ENCODE data around the gene CD320.
A peak's percentile ranks its signal among the peaks of the same experiment; 100 is the strongest.
"Not testable (repeated sequence)": the region's sequence is repeated elsewhere in the genome, so short reads cannot be mapped to it uniquely, and the experiment has no call there.

The CD320 gene

DNA sequence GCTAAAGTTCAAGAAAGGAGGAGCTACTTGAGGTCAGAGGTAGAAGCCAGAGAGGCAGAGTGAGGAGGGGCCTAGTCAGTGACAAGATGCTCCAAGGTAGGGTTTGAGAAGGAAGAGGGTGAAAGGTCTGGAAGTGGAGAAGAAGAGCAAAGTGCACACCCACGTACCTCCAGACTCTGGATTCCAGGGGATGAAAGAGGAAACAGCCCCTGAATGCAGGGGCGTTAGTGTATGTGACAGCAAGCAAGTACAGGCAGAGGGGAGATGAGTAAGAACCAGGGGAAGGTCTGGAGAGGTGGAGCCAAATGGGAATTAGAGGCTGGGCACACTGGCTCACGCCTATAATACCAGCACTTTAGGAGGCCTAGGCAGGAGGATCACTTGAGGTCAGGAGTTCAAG is 21.8 kb upstream of the CD320 start:
- Histone ChIP-seq H3K9ac (ENCODE audit: low read length) (no peak overlapping the region), H3K36me3 (ENCODE audit: insufficient read depth, low read length) (no peaks in the 10 kb centered on the region), H3K27me3 (ENCODE audit: control insufficient read depth in 1 of 2, insufficient read depth in 2 of 2, low read length in 2 of 2) (peaks cover 11 to 19% of the 10 kb centered on the region in 2 donors), H3K4me3 (ENCODE audit: low read depth in 1 of 2, low read length in 2 of 2) (no peak overlapping the region), H3K4me1 (ENCODE audit: insufficient read depth, low read length) (no peaks in the 10 kb centered on the region), H3K27ac (ENCODE audit: low read depth, low read length) (no peak overlapping the region), H3K9me3 (ENCODE audit: low read length) (no peaks in the 10 kb centered on the region)

DNA sequence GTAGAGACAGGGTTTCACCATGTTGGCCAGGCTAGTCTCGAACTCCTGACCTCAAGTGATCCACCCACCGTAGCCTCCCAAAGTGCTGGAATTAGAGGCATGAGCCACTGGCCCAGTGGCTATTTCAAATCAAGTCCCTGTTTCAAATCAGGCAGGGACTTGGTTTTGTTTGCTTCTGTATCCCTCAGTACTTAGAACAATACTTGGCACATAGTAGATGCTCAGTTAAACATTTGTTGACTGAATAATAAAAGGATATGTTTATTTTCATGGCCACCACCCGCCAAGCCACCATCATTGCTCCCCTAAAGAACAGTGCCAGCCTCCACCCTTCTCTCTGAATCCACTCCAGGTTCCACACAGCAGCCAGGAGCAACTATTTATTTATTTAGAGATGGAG is 17.3 kb upstream of the CD320 start:
- no peak overlapping the region for H3K9ac ChIP-seq (ENCODE audit: low read length)
- no peak overlapping the region for H3K27ac ChIP-seq (ENCODE audit: low read depth, low read length)
- H3K36me3 ChIP-seq (ENCODE audit: insufficient read depth, low read length): peaks cover 21% of the 10 kb centered on the region
- no peak overlapping the region for H3K4me3 ChIP-seq (ENCODE audit: low read depth in 1 of 2, low read length in 2 of 2)
- no peaks in the 10 kb centered on the region for H3K9me3 ChIP-seq (ENCODE audit: low read length)
- H3K4me1 ChIP-seq (ENCODE audit: insufficient read depth, low read length): peaks cover 23% of the 10 kb centered on the region
- H3K27me3 ChIP-seq (ENCODE audit: control insufficient read depth in 1 of 2, insufficient read depth in 2 of 2, low read length in 2 of 2): no peaks in the 10 kb centered on the region

DNA sequence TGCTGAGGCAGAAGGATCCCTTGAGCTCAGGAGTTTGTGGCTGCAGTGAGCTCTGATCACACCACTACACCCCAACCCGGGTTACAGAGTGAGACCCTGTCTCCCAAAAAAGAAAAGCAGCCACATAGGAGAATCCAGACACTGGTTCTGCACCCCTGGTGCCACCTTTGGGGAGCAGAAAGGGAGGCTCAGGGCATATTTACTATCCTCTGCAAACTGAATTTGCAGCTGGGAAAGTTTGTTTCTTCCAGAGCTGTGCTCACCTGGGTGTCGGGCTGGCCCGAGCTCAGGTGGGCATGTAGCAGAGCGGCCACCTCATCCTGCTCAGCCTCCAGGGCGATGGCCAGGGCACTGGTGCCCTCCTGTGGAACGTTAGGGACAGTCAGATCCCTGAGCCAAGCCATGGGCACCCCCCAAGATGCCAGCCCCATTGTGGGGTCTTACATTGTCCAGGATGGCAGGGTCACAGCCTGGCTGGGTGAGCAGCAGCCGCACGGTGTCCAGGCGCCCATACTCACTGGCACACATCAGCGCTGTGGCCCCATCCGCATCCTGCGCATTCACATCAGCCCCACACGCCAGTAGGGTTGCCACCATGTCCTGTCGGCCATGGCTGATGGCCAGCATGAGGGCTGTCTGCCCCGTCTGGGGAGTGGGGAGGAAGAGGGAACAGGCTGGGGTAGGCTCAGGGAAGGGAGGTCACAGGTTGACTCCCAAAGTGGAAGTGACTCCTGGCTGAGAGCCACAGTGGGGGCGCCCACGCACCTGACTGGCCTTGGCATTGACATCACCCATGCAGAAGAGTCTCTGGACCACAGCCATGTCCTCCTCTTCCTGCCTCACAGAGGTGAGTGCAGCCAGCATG is 16.3 kb upstream of the CD320 start:
- Histone ChIP-seq H3K36me3 (ENCODE audit: insufficient read depth, low read length) (peaks cover 21% of the 10 kb centered on the region), H3K27ac (ENCODE audit: low read depth, low read length) (no peak overlapping the region), H3K9me3 (ENCODE audit: low read length) (no peaks in the 10 kb centered on the region), H3K27me3 (ENCODE audit: control insufficient read depth in 1 of 2, insufficient read depth in 2 of 2, low read length in 2 of 2) (no peaks in the 10 kb centered on the region), H3K4me3 (ENCODE audit: low read depth in 1 of 2, low read length in 2 of 2) (no peak overlapping the region), H3K4me1 (ENCODE audit: insufficient read depth, low read length) (peaks cover 31% of the 10 kb centered on the region), H3K9ac (ENCODE audit: low read length) (no peak overlapping the region)

DNA sequence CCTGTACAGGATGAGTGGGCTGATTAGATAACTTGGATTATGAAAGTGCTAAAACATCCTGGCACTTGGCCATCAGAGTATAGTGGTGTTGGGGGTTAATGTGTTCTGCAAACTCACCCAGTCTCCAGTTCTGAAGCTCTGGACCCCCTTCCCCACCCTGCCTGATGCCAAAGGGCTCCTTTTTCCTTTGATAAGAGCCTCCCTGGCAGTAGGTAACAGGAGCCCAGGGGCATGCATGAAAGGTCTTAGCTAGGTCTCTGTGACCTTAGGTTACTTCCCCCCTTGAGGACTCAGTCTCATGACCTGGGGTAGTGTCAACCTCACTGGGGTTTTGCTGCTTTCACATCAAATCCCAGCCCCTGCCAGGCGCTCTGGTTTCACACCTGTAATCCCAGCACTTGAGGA is 15.6 kb upstream of the CD320 start:
- no peaks in the 10 kb centered on the region for H3K9me3 ChIP-seq (ENCODE audit: low read length)
- no peak overlapping the region for H3K4me3 ChIP-seq (ENCODE audit: low read depth in 1 of 2, low read length in 2 of 2)
- H3K36me3 ChIP-seq (ENCODE audit: insufficient read depth, low read length): peaks cover 21% of the 10 kb centered on the region
- H3K27ac ChIP-seq (ENCODE audit: low read depth, low read length): no peak overlapping the region
- peaks cover 31% of the 10 kb centered on the region for H3K4me1 ChIP-seq (ENCODE audit: insufficient read depth, low read length)
- no peaks in the 10 kb centered on the region for H3K27me3 ChIP-seq (ENCODE audit: control insufficient read depth in 1 of 2, insufficient read depth in 2 of 2, low read length in 2 of 2)
- no peak overlapping the region for H3K9ac ChIP-seq (ENCODE audit: low read length)

DNA sequence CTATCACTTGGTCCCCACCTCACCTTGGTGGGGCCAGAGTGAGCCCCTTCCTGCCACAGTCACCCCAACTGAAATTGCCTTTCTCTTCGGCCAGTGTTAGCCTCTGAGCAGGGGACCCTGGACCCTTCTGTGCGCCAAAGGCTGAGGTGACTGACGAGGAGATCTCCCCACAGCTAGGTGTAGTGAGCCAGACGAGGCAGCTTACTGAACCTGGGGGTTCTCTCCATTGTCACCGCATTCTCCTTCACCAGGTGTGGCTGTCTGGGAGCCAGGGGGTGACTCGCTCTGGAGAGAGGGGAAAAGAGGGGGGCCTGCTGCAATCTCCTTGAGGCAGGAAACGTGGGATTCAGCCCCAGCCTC is 14.5 kb upstream of the CD320 start:
- peaks cover 21% of the 10 kb centered on the region for H3K36me3 ChIP-seq (ENCODE audit: insufficient read depth, low read length)
- H3K4me1 ChIP-seq (ENCODE audit: insufficient read depth, low read length): peaks cover 31% of the 10 kb centered on the region
- H3K4me3 ChIP-seq (ENCODE audit: low read depth in 1 of 2, low read length in 2 of 2): peak overlapping the region in 1 of 2 donors; percentile 99
- H3K9me3 ChIP-seq (ENCODE audit: low read length): no peaks in the 10 kb centered on the region
- peak overlapping the region; percentile 91 for H3K9ac ChIP-seq (ENCODE audit: low read length)
- H3K27me3 ChIP-seq (ENCODE audit: control insufficient read depth in 1 of 2, insufficient read depth in 2 of 2, low read length in 2 of 2): no peaks in the 10 kb centered on the region
- H3K27ac ChIP-seq (ENCODE audit: low read depth, low read length): no peak overlapping the region

DNA sequence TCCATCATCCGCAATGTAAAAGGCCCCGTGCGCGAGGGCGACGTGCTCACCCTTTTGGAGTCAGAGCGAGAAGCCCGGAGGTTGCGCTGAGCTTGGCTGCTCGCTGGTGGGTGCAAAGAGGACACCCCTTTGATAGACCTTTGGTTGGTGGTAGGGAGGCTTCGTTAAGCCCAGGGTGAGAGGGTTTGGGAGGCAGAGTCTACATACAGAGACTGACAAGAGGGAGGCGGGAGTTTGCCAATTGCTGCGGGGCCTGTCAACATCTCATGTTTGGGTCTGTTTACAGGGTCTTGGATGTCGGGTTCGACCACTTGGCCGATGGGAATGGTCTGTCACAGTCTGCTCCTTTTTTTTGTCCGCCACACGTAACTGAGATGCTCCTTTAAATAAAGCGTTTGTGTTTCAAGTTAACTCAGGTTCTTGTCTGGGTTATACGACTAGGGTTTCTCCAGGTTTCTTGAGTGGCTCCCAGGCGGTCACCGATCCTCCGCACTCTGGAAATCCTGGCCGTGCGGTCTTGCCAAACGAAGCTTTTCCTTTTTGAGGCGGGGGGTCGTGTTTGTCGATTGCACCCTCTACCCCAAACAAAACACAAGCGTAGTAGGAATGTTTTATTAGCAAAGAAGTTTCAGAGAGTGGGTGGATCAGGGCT is 14.0 kb upstream of the CD320 start:
- Histone ChIP-seq H3K9me3 (ENCODE audit: low read length) (no peaks in the 10 kb centered on the region), H3K27me3 (ENCODE audit: control insufficient read depth in 1 of 2, insufficient read depth in 2 of 2, low read length in 2 of 2) (no peaks in the 10 kb centered on the region), H3K9ac (ENCODE audit: low read length) (peak overlapping the region; percentile 91), H3K4me3 (ENCODE audit: low read depth in 1 of 2, low read length in 2 of 2) (peak overlapping the region; percentile 88 to 99), H3K27ac (ENCODE audit: low read depth, low read length) (peak overlapping the region; percentile 99), H3K4me1 (ENCODE audit: insufficient read depth, low read length) (peaks cover 31% of the 10 kb centered on the region), H3K36me3 (ENCODE audit: insufficient read depth, low read length) (peaks cover 25% of the 10 kb centered on the region)

DNA sequence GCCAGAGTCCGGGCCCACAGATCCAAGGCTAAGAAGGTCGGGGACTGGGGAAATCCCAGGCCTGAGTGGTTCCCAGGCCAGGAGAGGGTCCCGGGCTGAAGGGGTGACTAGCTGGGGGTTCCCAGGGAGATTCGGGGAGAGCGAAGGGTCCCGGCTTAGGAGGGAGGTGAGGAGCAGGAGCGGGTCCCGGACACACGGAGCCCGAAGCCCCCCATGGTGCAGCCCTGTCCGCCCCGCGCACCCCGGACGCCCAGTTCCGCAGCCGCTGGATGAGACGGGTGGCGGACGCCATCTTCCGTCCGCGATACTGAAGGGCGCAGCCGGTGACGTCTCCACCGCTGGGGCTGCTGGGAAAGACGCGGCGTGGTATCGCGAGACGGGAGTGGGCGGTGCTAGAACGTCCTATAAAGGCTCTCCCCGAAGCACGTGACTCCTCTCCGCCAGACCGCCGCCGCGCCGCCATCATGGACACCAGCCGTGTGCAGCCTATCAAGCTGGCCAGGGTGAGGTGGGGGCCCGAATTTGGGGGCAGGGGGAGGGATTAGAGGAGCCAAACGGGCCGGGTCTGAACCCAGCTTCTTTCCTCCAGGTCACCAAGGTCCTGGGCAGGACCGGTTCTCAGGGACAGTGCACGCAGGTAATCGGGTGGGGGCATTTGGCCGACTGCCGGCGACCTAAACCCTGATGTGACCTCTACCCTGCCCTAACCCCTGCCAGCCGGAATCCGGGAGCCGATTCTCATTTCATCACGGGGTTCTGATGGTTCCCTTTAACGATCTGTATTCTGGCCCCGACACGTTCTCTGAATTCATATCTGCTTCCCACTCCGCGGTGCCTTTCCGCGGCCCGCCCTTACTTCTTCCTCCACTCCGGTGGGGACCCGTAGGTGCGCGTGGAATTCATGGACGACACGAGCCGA is 13.2 kb upstream of the CD320 start, which contains the start of the genes NDUFA7 and RPS28:
NDUFA7 (minus strand) TSS at position 309 of the 919 bp plus-strand sequence; CDS start at position 292, 17 bp downstream.
RPS28 (plus strand) TSS at position 430 of the 919 bp plus-strand sequence; CDS start at position 465, 35 bp downstream.
- Histone ChIP-seq H3K27ac (ENCODE audit: low read depth, low read length) (peak within 1 kb of the TSS; percentile 99), H3K36me3 (ENCODE audit: insufficient read depth, low read length) (peaks cover 31% of the 10 kb centered on the region), H3K4me3 (ENCODE audit: low read depth in 1 of 2, low read length in 2 of 2) (peak within 1 kb of the TSS; percentile 88 to 99), H3K9ac (ENCODE audit: low read length) (peak within 1 kb of the TSS; percentile 100), H3K27me3 (ENCODE audit: control insufficient read depth in 1 of 2, insufficient read depth in 2 of 2, low read length in 2 of 2) (no peaks in the 10 kb centered on the region), H3K4me1 (ENCODE audit: insufficient read depth, low read length) (peaks cover 31% of the 10 kb centered on the region), H3K9me3 (ENCODE audit: low read length) (no peaks in the 10 kb centered on the region)

DNA sequence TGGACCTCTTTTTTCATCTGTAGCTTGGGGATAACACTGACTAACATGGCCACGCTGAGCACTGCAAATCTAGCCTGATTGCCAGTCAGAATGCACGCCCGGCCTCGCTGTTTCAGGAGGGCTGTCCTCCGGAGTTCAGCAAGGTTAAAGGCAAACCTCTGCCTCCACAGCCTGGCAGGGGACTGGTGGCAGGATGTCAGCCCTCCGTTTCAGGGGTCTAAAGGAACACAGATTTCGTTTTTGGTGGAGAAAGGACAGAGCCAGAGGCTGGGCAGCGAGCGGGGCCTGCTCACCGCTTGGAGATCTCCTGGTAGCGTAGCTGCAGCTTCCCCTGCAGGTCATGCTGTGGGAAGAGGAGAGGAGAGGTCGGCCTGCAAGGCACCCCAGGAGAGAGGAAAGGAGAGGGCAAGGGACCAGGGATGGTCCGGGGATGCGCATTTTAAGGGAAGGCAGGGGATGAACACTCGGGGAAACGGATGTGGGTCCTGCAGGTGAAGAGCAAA is 12.5 kb upstream of the CD320 start:
- H3K36me3 ChIP-seq (ENCODE audit: insufficient read depth, low read length): peaks cover 37% of the 10 kb centered on the region

DNA sequence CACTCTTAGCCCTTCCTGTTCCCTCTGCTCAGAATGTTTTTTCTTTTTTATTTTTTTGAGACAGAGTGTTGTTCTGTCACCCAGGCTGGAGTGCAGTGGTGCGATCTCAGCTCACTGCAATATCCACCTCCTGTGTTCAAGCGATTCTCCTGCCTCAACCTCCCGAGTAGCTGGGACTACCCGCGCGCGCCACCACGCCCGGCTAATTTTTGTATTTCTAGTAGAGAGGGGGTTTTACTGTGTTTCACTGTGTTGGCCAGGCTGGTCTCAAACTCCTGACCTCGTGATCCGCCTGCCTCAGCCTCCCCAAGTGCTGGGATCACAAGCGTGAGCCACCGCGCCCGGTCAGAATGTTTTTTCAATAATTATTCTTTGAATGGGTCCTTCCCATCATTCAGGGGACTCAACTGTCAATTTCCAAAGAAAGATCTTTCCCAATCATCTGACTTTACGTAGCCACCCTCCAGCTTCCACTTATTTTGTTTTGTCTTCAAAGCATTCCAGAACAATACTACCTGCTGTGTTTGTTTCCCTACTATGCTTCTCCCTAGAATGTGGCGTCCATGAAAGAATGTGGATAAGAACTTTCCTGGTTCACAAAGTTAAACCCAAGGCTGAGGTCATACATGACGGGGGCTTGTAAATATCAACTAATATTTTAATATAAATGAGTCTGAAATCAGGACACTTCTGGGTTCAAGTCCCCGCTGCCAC is 11.8 kb upstream of the CD320 start:
- Histone ChIP-seq H3K9ac (ENCODE audit: low read length) (peak overlapping the region; percentile 100), H3K4me1 (ENCODE audit: insufficient read depth, low read length) (peaks cover 31% of the 10 kb centered on the region), H3K27ac (ENCODE audit: low read depth, low read length) (no peak overlapping the region), H3K9me3 (ENCODE audit: low read length) (no peaks in the 10 kb centered on the region), H3K36me3 (ENCODE audit: insufficient read depth, low read length) (peaks cover 39% of the 10 kb centered on the region), H3K4me3 (ENCODE audit: low read depth in 1 of 2, low read length in 2 of 2) (peak overlapping the region; percentile 88 to 99), H3K27me3 (ENCODE audit: control insufficient read depth in 1 of 2, insufficient read depth in 2 of 2, low read length in 2 of 2) (no peaks in the 10 kb centered on the region)

More for the DNA sequence above, 12.5 kb upstream of the CD320 start:
- Histone ChIP-seq H3K9ac (ENCODE audit: low read length) (peak overlapping the region; percentile 100), H3K4me3 (ENCODE audit: low read depth in 1 of 2, low read length in 2 of 2) (peak overlapping the region; percentile 88 to 99), H3K4me1 (ENCODE audit: insufficient read depth, low read length) (peaks cover 31% of the 10 kb centered on the region), H3K27ac (ENCODE audit: low read depth, low read length) (peak overlapping the region; percentile 99), H3K9me3 (ENCODE audit: low read length) (no peaks in the 10 kb centered on the region), H3K27me3 (ENCODE audit: control insufficient read depth in 1 of 2, insufficient read depth in 2 of 2, low read length in 2 of 2) (no peaks in the 10 kb centered on the region)

DNA sequence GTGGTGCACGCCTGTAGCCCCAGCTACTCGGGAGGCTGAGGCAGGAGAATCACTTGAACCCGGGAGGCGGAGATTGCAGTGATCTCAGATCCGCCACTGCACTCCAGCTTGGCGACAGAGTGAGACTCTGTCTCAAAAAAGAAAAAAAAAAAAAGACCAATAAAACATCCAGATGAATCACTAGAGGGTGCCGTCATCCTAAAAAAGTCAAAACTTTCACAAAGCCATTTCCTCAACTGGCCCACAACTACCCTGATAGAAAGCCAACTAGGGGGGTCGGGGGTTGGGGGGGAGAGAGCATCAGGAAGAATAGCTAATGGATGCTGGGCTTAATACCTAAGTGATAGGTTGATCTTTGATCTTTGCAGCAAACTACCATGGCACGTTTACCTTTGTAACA is 10.7 kb upstream of the CD320 start:
- H3K4me3 ChIP-seq (ENCODE audit: low read depth in 1 of 2, low read length in 2 of 2); H3K9me3 ChIP-seq (ENCODE audit: low read length); H3K9ac ChIP-seq (ENCODE audit: low read length); H3K27ac ChIP-seq (ENCODE audit: low read depth, low read length); H3K27me3 ChIP-seq (ENCODE audit: control insufficient read depth in 1 of 2, insufficient read depth in 2 of 2, low read length in 2 of 2): not testable (repeated sequence)
- H3K36me3 ChIP-seq (ENCODE audit: insufficient read depth, low read length): peaks cover 41% of the 10 kb centered on the region
- peaks cover 31% of the 10 kb centered on the region for H3K4me1 ChIP-seq (ENCODE audit: insufficient read depth, low read length)
